ENCODE data around the gene FDX2. TPM values are rescaled to one million over a fixed set of nuclear protein-coding genes. Genes with fewer than 3 reads are reported as not detected.

Gene FDX2
- total and polyA plus RNA-seq, 2 of the 13 experiments (the other 11 are each of a cell fraction or from before 2014, with no cell fraction given) = 21.0 to 24.7 TPM

GRCh38 chr19:10327793-10328192, 12.0 kb upstream of the FDX2 start:
- Histone ChIP-seq H4K20me1 (ENCODE audit: insufficient read depth, low read length) (peaks cover 16% of the 10 kb centered on the region; the same call in 1 of the 2 replicates), H3K9ac (ENCODE audit: insufficient read depth, low read depth, low read length) (no peak overlapping the region), H3K4me3 (replicated peaks in 1 of 3; ENCODE audit: insufficient read depth in 1 of 3, low read depth in 2 of 3, low read length in 3 of 3) (no peak overlapping the region), H3K4me1 (ENCODE audit: insufficient read depth, low read length) (peaks cover 11% of the 10 kb centered on the region), H2AFZ (ENCODE audit: low read length) (no peak overlapping the region), H3K27ac (ENCODE audit: extremely low read length, insufficient read depth, low read length) (no peak overlapping the region), H3K79me2 (ENCODE audit: insufficient read depth, low read length) (peaks cover 23% of the 10 kb centered on the region), H3K36me3 (replicated peaks in 1 of 2; ENCODE audit: control insufficient read depth in 1 of 2, insufficient read depth in 2 of 2, low read length in 2 of 2) (peaks cover 35 to 73% of the 10 kb centered on the region in 2 experiments), H3K27me3 (ENCODE audit: control insufficient read depth in 1 of 2, insufficient read depth in 2 of 2, low read length in 2 of 2) (no peaks in the 10 kb centered on the region; a peak in 1 of 5 replicates), H3K9me3 (ENCODE audit: low read length) (no peaks in the 10 kb centered on the region), H3K4me2 (ENCODE audit: low read depth, low read length) (no peak overlapping the region)
- DNase-seq (ENCODE audit: low spot score) = no peak
- BruUV-seq (replicated peaks) = no TSS peak
- intact Hi-C loops (cut with micrococcal nuclease; ENCODE audit: unreplicated experiment) (no loop called here), in situ Hi-C loops (cut with HindIII; ENCODE audit: extremely low pct_ligation_motif_present, low pct_unique_long_range_greater_than_20kb) (no loop called here)
- no peak for ATAC-seq
- TF ChIP-seq ZNF329 (CRISPR knock-in tag; IDR thresholded peaks at IDR 0.05; ENCODE audit: low read depth) (no peak), E2F1 (CRISPR knock-in tag; IDR thresholded peaks at IDR 0.05) (no peak), STAT5B (CRISPR knock-in tag; IDR thresholded peaks at IDR 0.05) (no peak), NFKB2 (CRISPR knock-in tag; IDR thresholded peaks at IDR 0.05; ENCODE audit: borderline replicate concordance) (no peak), FOSL1 (CRISPR knock-in tag; IDR thresholded peaks at IDR 0.05; ENCODE audit: borderline replicate concordance) (no peak), POLR2A (IDR thresholded peaks at IDR 0.05; ENCODE audit: insufficient read depth in 1 of 2, low read depth in 2 of 2, low read length in 2 of 2) (0 out of 4 replicates have a peak, but pooled peaks of 1 of the 2 experiments have one; percentile 23)
- WGBS (ENCODE audit: low lambda C conversion rate) = 96% methylated on average over 4 of the region's 7 CpGs
- POLR2A ChIA-PET = no interaction called here
- no peak for FAIRE-seq
- CTCF ChIA-PET (ENCODE audit: low intra/inter-chr PET ratio, low total read pairs) = no interaction called here

GRCh38 chr19:10325732-10326131, 9.9 kb upstream of the FDX2 start:
- no peak overlapping the region for H2AFZ ChIP-seq (ENCODE audit: low read length)
- H3K27me3 ChIP-seq (ENCODE audit: control insufficient read depth in 1 of 2, insufficient read depth in 2 of 2, low read length in 2 of 2) = no peaks in the 10 kb centered on the region
- H3K9ac ChIP-seq (ENCODE audit: insufficient read depth, low read depth, low read length) = no peak overlapping the region
- H3K27ac ChIP-seq (ENCODE audit: extremely low read length, insufficient read depth, low read length) = no peak overlapping the region
- ChIA-PET CTCF (ENCODE audit: low intra/inter-chr PET ratio, low total read pairs) (no interaction called here), POLR2A (interaction anchor here (1.0 to 3.2 kb wide), 2 partner anchors 8 to 36 kb away, joined by 5 to 24 read pairs; partner anchors contain the start of genes ICAM5 and RAVER1)
- peaks cover 8% of the 10 kb centered on the region for H3K79me2 ChIP-seq (ENCODE audit: insufficient read depth, low read length)
- H3K4me3 ChIP-seq (replicated peaks in 1 of 3; ENCODE audit: insufficient read depth in 1 of 3, low read depth in 2 of 3, low read length in 3 of 3) = no peak overlapping the region
- H4K20me1 ChIP-seq (ENCODE audit: insufficient read depth, low read length) = 0 out of 2 replicates have a peak, but pooled peaks cover 11% of the 10 kb centered on the region
- TF ChIP-seq SP2 (CRISPR knock-in tag; IDR thresholded peaks at IDR 0.05) = no peak
- no peak overlapping the region for H3K4me2 ChIP-seq (ENCODE audit: low read depth, low read length)
- intact Hi-C loops (cut with micrococcal nuclease; ENCODE audit: unreplicated experiment) = no loop called here
- H3K36me3 ChIP-seq (replicated peaks in 1 of 2; ENCODE audit: control insufficient read depth in 1 of 2, insufficient read depth in 2 of 2, low read length in 2 of 2) = peaks cover 47 to 89% of the 10 kb centered on the region in 2 experiments
- no peaks in the 10 kb centered on the region for H3K4me1 ChIP-seq (ENCODE audit: insufficient read depth, low read length)
- FAIRE-seq (no peak), DNase-seq (ENCODE audit: low spot score) (no peak), ATAC-seq (no peak)
- no peaks in the 10 kb centered on the region for H3K9me3 ChIP-seq (ENCODE audit: low read length)
- WGBS (ENCODE audit: low lambda C conversion rate) = 97% methylated on average over 8 of the region's 8 CpGs
- no TSS peak for BruUV-seq (replicated peaks)
- in situ Hi-C loops (cut with HindIII; ENCODE audit: extremely low pct_ligation_motif_present, low pct_unique_long_range_greater_than_20kb) = no loop called here
